Measurements from ENCODE around the gene HSFX1.

HSFX1 gene

GRCh38 chrX:149807747-149808458 lies 34.0 kb downstream of the HSFX1 start:
- FAIRE-seq: no peak

- no peak for FAIRE-seq
Measured at GRCh38 chrX:149818652-149819051, 44.8 kb downstream of the HSFX1 start.

GRCh38 chrX:149819371-149819770 lies 45.5 kb downstream of the HSFX1 start:
- FAIRE-seq: no peak

DNA sequence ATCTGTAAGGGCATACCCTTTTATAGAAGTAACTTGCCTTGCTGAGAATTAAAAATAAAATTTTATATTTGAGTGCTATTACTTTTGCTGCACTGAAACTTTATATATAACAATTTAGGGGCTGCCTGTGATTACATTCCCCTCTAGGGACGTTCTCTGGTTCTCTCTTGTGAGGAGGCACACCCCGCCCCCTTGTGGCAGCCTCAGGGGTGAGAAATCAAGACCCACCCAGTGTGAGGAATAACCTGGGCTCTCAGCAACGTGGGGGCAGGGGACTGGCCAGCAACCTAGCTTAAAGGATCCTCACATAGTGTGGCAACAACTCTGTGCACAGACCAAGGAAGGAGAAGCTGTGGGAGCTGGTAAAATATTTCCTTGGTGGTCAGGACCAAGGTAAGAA lies 51.6 kb downstream of the HSFX1 start:
- no peak for FAIRE-seq
